HG03135 (cell line): ENCODE results near the gene GSE1.

Source experiments
- ATAC-seq: cut with Tn5 transposase; IDR thresholded peaks from one replicate; pipeline ENCODE4 v1.9.1; 2021; ENCODE audit warnings: mild to moderate bottlenecking, moderate library complexity; ENCODE audit not compliant: unreplicated experiment

GSE1 gene

GRCh38 chr16:85631802-85632393 lies 18.8 kb downstream of the GSE1 start:
- no peak for ATAC-seq

- no peak for ATAC-seq
Measured at GRCh38 chr16:85632709-85633437, 19.8 kb downstream of the GSE1 start.

GRCh38 chr16:85633438-85633743 lies 20.3 kb downstream of the GSE1 start:
- ATAC-seq = no peak

GRCh38 chr16:85633888-85634287 lies 20.8 kb downstream of the GSE1 start:
- no peak for ATAC-seq

- ATAC-seq = no peak
Measured at GRCh38 chr16:85634747-85635544, 21.8 kb downstream of the GSE1 start.

GRCh38 chr16:85635545-85636140 lies 22.5 kb downstream of the GSE1 start:
- ATAC-seq = no peak

GRCh38 chr16:85636234-85636812 lies 23.2 kb downstream of the GSE1 start:
- no peak for ATAC-seq

GRCh38 chr16:85637061-85637807 lies 24.1 kb downstream of the GSE1 start:
- no peak for ATAC-seq

- ATAC-seq = no peak
Measured at GRCh38 chr16:85637808-85638647, 24.9 kb downstream of the GSE1 start.

GRCh38 chr16:85638695-85639409 lies 25.7 kb downstream of the GSE1 start:
- ATAC-seq = no peak

- ATAC-seq = no peak
Measured at GRCh38 chr16:85639529-85640253, 26.6 kb downstream of the GSE1 start.

GRCh38 chr16:85640254-85640558 lies 27.1 kb downstream of the GSE1 start:
- no peak for ATAC-seq

GRCh38 chr16:85640585-85640984 lies 27.5 kb downstream of the GSE1 start:
- no peak for ATAC-seq

- no peak for ATAC-seq
Measured at GRCh38 chr16:85641305-85641704, 28.2 kb downstream of the GSE1 start.

- ATAC-seq = no peak
Measured at GRCh38 chr16:85641776-85642176, 28.7 kb downstream of the GSE1 start.

- no peak for ATAC-seq
Measured at GRCh38 chr16:85642762-85643358, 29.7 kb downstream of the GSE1 start.

- ATAC-seq = no peak
Measured at GRCh38 chr16:85643631-85644030, 30.5 kb downstream of the GSE1 start.

- no peak for ATAC-seq
Measured at GRCh38 chr16:85644093-85644712, 31.1 kb downstream of the GSE1 start.
